SK-N-SH (cell line): Measurements from ENCODE around the gene SETSIP.

Experiments used
- CTCF ChIP-seq: fragments of 200-600 bp; sonication (generic); IDR thresholded peaks from 2 replicates; pipeline ENCODE4 v1.6.1; 2017; ENCODE audit warnings: antibody characterized with exemption, mild to moderate bottlenecking, moderate library complexity
- GABPA ChIP-seq: IDR thresholded peaks from 2 replicates; pipeline ENCODE4 v1.4.0; 2012; ENCODE audit warnings: low read depth, mild to moderate bottlenecking
- SMC3 ChIP-seq: IDR thresholded peaks from 2 replicates; pipeline ENCODE4 v1.6.1; 2012; ENCODE audit warnings: low read depth, low read length, improper control_type of control experiment
- USF2 ChIP-seq: fragments of 150-350 bp; IDR thresholded peaks from 2 replicates; pipeline ENCODE4 v1.6.1; 2017; ENCODE audit warnings: antibody characterized with exemption, low read length, low read depth, borderline replicate concordance

GRCh38 chr1:92029241-92029922 is 45.8 kb downstream of the SETSIP start:
- TF ChIP-seq USF2 (no peak), CTCF (no peak), SMC3 (no peak), GABPA (no peak)
